ENCODE data around the gene ENOX1. TPM values are rescaled to one million over a fixed set of nuclear protein-coding genes. Genes with fewer than 3 reads are reported as not detected.

Gene ENOX1
- total RNA-seq, 1 experiment from 2014 or later = 0.35 TPM

DNA sequence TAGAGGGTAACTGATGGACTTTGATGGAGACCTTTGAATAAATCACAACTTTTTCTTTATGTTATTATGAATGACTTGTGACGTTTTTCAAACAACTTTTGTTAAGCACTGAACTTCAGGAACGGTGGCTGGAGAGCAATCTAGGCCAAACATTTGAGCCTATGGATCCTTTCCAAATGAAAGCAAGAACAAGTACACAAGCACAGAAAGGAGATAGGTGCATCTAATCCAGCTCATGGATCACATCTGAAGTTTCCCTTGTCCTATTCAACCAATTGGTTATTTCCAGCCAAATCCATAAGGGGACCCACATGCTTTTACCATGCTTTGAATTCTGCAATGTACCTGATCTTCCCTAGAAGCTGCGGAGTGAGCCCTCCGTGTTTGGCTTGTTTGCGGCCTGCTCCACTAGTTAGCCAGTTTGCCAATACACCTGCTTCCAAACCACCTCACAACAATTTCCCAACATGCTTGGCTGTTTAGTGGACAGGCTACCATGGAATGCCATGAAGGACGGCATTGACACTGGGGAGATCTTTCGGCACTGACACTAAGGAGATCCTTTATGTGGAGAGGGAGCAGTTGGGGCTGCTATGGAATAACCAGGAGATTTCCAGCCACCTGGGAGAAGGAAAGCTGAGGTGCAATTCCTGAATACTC is 447.5 kb downstream of the ENOX1 start:
- Histone ChIP-seq H3K9me2 (ENCODE audit: insufficient read depth) (no peaks in the 10 kb centered on the region), H3K4me2 (no peak overlapping the region), H4K20me1 (ENCODE audit: insufficient read depth) (no peaks in the 10 kb centered on the region), H3K4me1 (replicated peaks; ENCODE audit: insufficient read depth) (no peaks in the 10 kb centered on the region), H2AFZ (no peak overlapping the region), H3K4me3 (no peak overlapping the region), H3K9me3 (ENCODE audit: insufficient read depth, low read depth) (no peaks in the 10 kb centered on the region), H3K79me2 (ENCODE audit: low read depth) (no peaks in the 10 kb centered on the region), H3K36me3 (ENCODE audit: low read depth) (no peaks in the 10 kb centered on the region), H3K27ac (no peak overlapping the region), H3F3A (ENCODE audit: insufficient read depth, low read depth) (no peaks in the 10 kb centered on the region), H3K27me3 (ENCODE audit: insufficient read depth, low read depth) (no peaks in the 10 kb centered on the region)
- POLR2A ChIA-PET (ENCODE audit: unreplicated experiment) = no interaction called here
- no TSS peak for BruUV-seq (replicated peaks)
- TF ChIP-seq, protein P1, sequence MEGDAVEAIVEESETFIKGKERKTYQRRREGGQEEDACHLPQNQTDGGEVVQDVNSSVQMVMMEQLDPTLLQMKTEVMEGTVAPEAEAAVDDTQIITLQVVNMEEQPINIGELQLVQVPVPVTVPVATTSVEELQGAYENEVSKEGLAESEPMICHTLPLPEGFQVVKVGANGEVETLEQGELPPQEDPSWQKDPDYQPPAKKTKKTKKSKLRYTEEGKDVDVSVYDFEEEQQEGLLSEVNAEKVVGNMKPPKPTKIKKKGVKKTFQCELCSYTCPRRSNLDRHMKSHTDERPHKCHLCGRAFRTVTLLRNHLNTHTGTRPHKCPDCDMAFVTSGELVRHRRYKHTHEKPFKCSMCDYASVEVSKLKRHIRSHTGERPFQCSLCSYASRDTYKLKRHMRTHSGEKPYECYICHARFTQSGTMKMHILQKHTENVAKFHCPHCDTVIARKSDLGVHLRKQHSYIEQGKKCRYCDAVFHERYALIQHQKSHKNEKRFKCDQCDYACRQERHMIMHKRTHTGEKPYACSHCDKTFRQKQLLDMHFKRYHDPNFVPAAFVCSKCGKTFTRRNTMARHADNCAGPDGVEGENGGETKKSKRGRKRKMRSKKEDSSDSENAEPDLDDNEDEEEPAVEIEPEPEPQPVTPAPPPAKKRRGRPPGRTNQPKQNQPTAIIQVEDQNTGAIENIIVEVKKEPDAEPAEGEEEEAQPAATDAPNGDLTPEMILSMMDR (conservative IDR thresholded peaks at IDR 0.05) = no peak
- no peak for TF ChIP-seq EZH2 (IDR thresholded peaks at IDR 0.05; ENCODE audit: low read depth)
- DNase-seq = no peak
- CTCF ChIA-PET = no interaction called here
- intact Hi-C loops (cut with micrococcal nuclease; ENCODE audit: unreplicated experiment) = no loop called here

DNA sequence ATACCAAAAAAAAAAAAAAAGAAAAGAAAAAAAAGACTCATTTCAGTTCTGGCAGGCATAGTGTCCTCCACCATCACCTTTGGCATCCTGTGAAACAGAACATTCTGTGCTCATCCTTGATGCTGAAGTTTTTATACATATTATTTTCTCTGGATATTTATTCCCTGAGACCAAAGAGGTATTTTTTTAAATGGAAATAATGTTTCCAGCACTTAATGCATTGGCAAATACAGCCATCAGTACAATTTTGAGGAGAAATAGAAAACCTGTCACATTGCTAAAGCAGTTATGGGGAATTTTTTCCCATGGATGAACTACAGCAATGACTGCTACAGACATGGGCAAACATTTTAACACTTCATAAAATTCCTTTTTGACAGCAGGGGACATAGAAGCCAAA is 451.0 kb downstream of the ENOX1 start:
- CTCF ChIA-PET = no interaction called here

DNA sequence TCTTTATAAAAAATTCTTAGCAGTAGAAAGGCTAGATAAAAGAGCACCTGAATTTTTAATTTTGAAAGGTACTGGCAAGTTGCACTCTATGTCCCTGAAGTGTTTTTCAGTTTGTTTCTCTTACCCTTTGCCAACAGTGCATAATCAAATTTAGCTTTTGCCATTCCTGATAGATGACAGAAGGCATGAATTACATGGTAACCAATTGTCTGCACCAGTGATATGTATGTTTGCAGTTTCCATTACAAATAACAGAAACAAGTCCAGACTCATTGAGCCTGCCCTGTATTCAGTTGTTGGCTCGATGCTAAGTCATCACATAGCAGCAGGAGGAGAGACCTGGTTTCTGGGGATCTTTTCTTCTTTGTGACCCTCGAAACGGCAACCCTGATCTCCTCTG is 453.6 kb downstream of the ENOX1 start:
- Histone ChIP-seq H2AFZ (no peak overlapping the region), H3K36me3 (ENCODE audit: low read depth) (no peaks in the 10 kb centered on the region), H3K27me3 (ENCODE audit: insufficient read depth, low read depth) (no peaks in the 10 kb centered on the region), H3K79me2 (ENCODE audit: low read depth) (no peaks in the 10 kb centered on the region), H3K9me2 (ENCODE audit: insufficient read depth) (no peaks in the 10 kb centered on the region), H3K9me3 (ENCODE audit: insufficient read depth, low read depth) (no peaks in the 10 kb centered on the region), H3F3A (ENCODE audit: insufficient read depth, low read depth) (no peaks in the 10 kb centered on the region), H3K27ac (no peak overlapping the region), H3K4me1 (replicated peaks; ENCODE audit: insufficient read depth) (no peaks in the 10 kb centered on the region), H4K20me1 (ENCODE audit: insufficient read depth) (no peaks in the 10 kb centered on the region), H3K4me2 (no peak overlapping the region), H3K4me3 (no peak overlapping the region)
- DNase-seq = no peak
- TF ChIP-seq, protein P1 (conservative IDR thresholded peaks at IDR 0.05) = no peak
- no peak for TF ChIP-seq EZH2 (IDR thresholded peaks at IDR 0.05; ENCODE audit: low read depth)
- intact Hi-C loops (cut with micrococcal nuclease; ENCODE audit: unreplicated experiment) = no loop called here
- no TSS peak for BruUV-seq (replicated peaks)
- ChIA-PET CTCF (no interaction called here), POLR2A (ENCODE audit: unreplicated experiment) (no interaction called here)

More for the DNA sequence above, 451.0 kb downstream of the ENOX1 start:
- POLR2A ChIA-PET (ENCODE audit: unreplicated experiment) = no interaction called here
- Histone ChIP-seq H3K9me3 (ENCODE audit: insufficient read depth, low read depth) (no peaks in the 10 kb centered on the region), H3F3A (ENCODE audit: insufficient read depth, low read depth) (no peaks in the 10 kb centered on the region), H3K27ac (no peak overlapping the region), H3K79me2 (ENCODE audit: low read depth) (no peaks in the 10 kb centered on the region), H2AFZ (no peak overlapping the region), H3K4me1 (replicated peaks; ENCODE audit: insufficient read depth) (no peaks in the 10 kb centered on the region), H3K4me3 (no peak overlapping the region), H4K20me1 (ENCODE audit: insufficient read depth) (no peaks in the 10 kb centered on the region), H3K36me3 (ENCODE audit: low read depth) (no peaks in the 10 kb centered on the region), H3K27me3 (ENCODE audit: insufficient read depth, low read depth) (no peaks in the 10 kb centered on the region), H3K4me2 (no peak overlapping the region), H3K9me2 (ENCODE audit: insufficient read depth) (no peaks in the 10 kb centered on the region)
- no peak for TF ChIP-seq EZH2 (IDR thresholded peaks at IDR 0.05; ENCODE audit: low read depth)
- TF ChIP-seq, protein P1 (conservative IDR thresholded peaks at IDR 0.05) = no peak
- no peak for DNase-seq
- BruUV-seq (replicated peaks) = no TSS peak
- intact Hi-C loops (cut with micrococcal nuclease; ENCODE audit: unreplicated experiment) = no loop called here
